Measurements from ENCODE around the gene UBTD2. TPM values are rescaled to one million over a fixed set of nuclear protein-coding genes. Genes with fewer than 3 reads are reported as not detected.
A peak's percentile ranks its signal among the peaks of the same experiment; 100 is the strongest.

Gene UBTD2
- total RNA-seq, 3 donors from 2014 or later (not counting 1 experiment from before 2014, with no cell fraction given) = 1.7 to 3.3 (median 2.6) TPM

DNA sequence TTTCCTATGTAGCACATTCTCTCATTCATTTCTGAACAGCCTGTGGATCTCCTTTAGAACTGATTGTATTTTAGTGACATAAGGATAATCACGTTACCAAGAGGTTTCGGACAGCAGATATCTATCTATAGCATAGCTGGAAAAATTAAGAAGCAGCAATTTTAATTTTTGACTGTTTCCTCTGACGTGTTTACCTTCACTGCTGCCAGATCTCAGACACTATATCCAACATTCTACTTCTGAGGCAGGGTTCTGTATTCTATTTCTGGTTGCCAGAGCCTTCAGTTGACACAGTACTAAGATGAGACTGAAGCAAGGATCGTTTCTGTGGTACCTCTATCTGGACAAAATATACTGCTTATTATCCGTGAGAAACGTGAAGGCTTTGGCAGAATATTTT, 89.7 kb downstream of the UBTD2 start, which contains the start of gene EFCAB9:
TSS of gene EFCAB9 (plus strand) at position 301 of the 400 bp plus-strand sequence. CDS start at position 302, 1 bp downstream.
- TF ChIP-seq, protein P1, sequence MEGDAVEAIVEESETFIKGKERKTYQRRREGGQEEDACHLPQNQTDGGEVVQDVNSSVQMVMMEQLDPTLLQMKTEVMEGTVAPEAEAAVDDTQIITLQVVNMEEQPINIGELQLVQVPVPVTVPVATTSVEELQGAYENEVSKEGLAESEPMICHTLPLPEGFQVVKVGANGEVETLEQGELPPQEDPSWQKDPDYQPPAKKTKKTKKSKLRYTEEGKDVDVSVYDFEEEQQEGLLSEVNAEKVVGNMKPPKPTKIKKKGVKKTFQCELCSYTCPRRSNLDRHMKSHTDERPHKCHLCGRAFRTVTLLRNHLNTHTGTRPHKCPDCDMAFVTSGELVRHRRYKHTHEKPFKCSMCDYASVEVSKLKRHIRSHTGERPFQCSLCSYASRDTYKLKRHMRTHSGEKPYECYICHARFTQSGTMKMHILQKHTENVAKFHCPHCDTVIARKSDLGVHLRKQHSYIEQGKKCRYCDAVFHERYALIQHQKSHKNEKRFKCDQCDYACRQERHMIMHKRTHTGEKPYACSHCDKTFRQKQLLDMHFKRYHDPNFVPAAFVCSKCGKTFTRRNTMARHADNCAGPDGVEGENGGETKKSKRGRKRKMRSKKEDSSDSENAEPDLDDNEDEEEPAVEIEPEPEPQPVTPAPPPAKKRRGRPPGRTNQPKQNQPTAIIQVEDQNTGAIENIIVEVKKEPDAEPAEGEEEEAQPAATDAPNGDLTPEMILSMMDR (IDR thresholded peaks at IDR 0.05) = no peak
- H3K27ac ChIP-seq (ENCODE audit: low read length) = no peak within 1 kb of the TSS
- H3K36me3 ChIP-seq (ENCODE audit: control insufficient read depth, insufficient read depth, low read length) = no peaks in the 10 kb centered on the region
- no peaks in the 10 kb centered on the region for H3K9me3 ChIP-seq (ENCODE audit: control insufficient read depth, insufficient read depth, low read length)
- H3K4me3 Mint-ChIP-seq = no peak within 1 kb of the TSS
- H3K27me3 Mint-ChIP-seq (ENCODE audit: low read depth in 2 of 2) = peaks cover 0 to 7% of the 10 kb centered on the region in 2 donors
- no peak for DNase-seq
- WGBS (ENCODE audit: insufficient coverage) = 83% methylated on average over 6 of the region's 6 CpGs
- H3K27me3 ChIP-seq (ENCODE audit: control insufficient read depth, insufficient read depth, low read length) = no peaks in the 10 kb centered on the region
- no peaks in the 10 kb centered on the region for H3K36me3 Mint-ChIP-seq
- H3K9me3 Mint-ChIP-seq = no peaks in the 10 kb centered on the region
- H3K27ac Mint-ChIP-seq = no peak within 1 kb of the TSS
- H3K4me3 ChIP-seq (ENCODE audit: low read length) = no peak within 1 kb of the TSS
- no peak for ATAC-seq
- intact Hi-C loops (cut with micrococcal nuclease) = no loop called here
- no peaks in the 10 kb centered on the region for H3K4me1 ChIP-seq (ENCODE audit: control insufficient read depth, insufficient read depth, low read length)
- H3K4me1 Mint-ChIP-seq = no peaks in the 10 kb centered on the region

GRCh38 chr5:172189693-172190296, 93.8 kb downstream of the UBTD2 start:
- TF ChIP-seq, protein P1 (IDR thresholded peaks at IDR 0.05) = no peak
- WGBS (ENCODE audit: insufficient coverage) = 100% methylated on average over 2 of the region's 3 CpGs
- no peak overlapping the region for H3K4me3 Mint-ChIP-seq

DNA sequence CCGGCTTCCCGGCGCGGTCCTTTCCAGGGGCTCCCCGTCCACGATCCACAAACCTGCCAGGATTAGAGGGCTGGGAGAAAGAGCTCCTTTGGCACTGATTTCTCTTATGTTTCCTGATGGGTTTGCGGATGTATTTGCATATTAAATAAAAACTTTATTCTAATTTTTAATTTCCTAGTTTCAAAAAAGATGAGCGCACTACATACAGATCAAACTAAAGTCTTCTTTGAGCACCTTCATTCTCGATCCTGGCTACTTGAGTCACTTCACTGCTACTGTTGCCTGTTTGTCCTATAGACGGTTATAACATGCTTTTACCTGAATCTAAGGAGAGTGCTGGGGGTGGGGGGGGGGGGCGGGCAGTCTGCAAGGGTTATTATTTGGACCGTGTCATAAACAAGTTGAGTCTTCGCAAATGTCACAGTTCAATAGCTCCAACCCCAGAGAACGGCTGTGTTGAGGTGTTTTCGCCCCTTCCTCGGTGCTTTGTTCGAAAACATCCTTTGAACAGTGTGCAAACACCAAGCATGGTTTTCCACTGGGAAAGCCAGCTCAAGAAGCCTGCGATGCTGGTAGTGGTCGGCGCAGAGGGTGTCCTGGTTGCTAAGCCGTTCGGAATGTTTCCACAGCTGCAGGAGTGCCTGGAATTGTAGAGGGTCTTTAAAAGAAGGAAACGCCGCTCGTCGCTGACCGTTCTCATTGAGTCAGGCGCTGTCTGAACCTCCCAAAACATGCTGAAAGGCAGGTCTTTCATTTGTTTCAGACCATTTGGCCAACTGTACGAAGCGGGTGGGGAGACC, 94.5 kb downstream of the UBTD2 start:
- H3K4me3 Mint-ChIP-seq = peak overlapping the region; percentile 89
- intact Hi-C loops (cut with micrococcal nuclease) = loop anchor here (1.0 to 10.0 kb wide), 5 partner anchors 76 to 182 kb away; partner anchors contain the start of genes FBXW11 and UBTD2
- no peaks in the 10 kb centered on the region for H3K9me3 Mint-ChIP-seq
- Histone ChIP-seq H3K27me3 (ENCODE audit: control insufficient read depth, insufficient read depth, low read length) (no peaks in the 10 kb centered on the region), H3K9me3 (ENCODE audit: control insufficient read depth, insufficient read depth, low read length) (no peaks in the 10 kb centered on the region), H3K4me3 (ENCODE audit: low read length) (no peak overlapping the region), H3K36me3 (ENCODE audit: control insufficient read depth, insufficient read depth, low read length) (peaks cover 5% of the 10 kb centered on the region), H3K27ac (ENCODE audit: low read length) (no peak overlapping the region), H3K4me1 (ENCODE audit: control insufficient read depth, insufficient read depth, low read length) (peaks cover 22% of the 10 kb centered on the region)
- H3K27me3 Mint-ChIP-seq (ENCODE audit: low read depth in 2 of 2) = no peaks in the 10 kb centered on the region
- WGBS (ENCODE audit: insufficient coverage) = 64% methylated on average over 28 of the region's 30 CpGs
- H3K36me3 Mint-ChIP-seq = no peaks in the 10 kb centered on the region
- TF ChIP-seq, protein P1 (IDR thresholded peaks at IDR 0.05) = peak; percentile 11
- peak overlapping the region; percentile 97 to 98 for H3K27ac Mint-ChIP-seq
- peaks cover 34% of the 10 kb centered on the region in 2 donors for H3K4me1 Mint-ChIP-seq
- DNase-seq (no peak), ATAC-seq (no peak)

More at GRCh38 chr5:172189693-172190296, 93.8 kb downstream of the UBTD2 start:
- Histone ChIP-seq H3K36me3 (ENCODE audit: control insufficient read depth, insufficient read depth, low read length) (peaks cover 1% of the 10 kb centered on the region), H3K27me3 (ENCODE audit: control insufficient read depth, insufficient read depth, low read length) (no peaks in the 10 kb centered on the region), H3K27ac (ENCODE audit: low read length) (no peak overlapping the region), H3K4me1 (ENCODE audit: control insufficient read depth, insufficient read depth, low read length) (peaks cover 15% of the 10 kb centered on the region), H3K4me3 (ENCODE audit: low read length) (no peak overlapping the region), H3K9me3 (ENCODE audit: control insufficient read depth, insufficient read depth, low read length) (no peaks in the 10 kb centered on the region)
- no peaks in the 10 kb centered on the region for H3K9me3 Mint-ChIP-seq
- no peak overlapping the region for H3K27ac Mint-ChIP-seq
- peaks cover 27% of the 10 kb centered on the region in 2 donors for H3K4me1 Mint-ChIP-seq
- intact Hi-C loops (cut with micrococcal nuclease) = loop anchor here (2.0 to 10.0 kb wide), 3 partner anchors 95 to 182 kb away; partner anchors contain the start of genes FBXW11 and UBTD2
- ATAC-seq (no peak), DNase-seq (no peak)
- no peaks in the 10 kb centered on the region for H3K27me3 Mint-ChIP-seq (ENCODE audit: low read depth in 2 of 2)
- no peaks in the 10 kb centered on the region for H3K36me3 Mint-ChIP-seq

Measured in natural killer cell (primary cell).